ENCODE measurements around the gene PLXNB3. TPM values are rescaled to one million over a fixed set of nuclear protein-coding genes. Genes with fewer than 3 reads are reported as not detected.

Gene PLXNB3
- total RNA-seq, 1 donor from 2014 or later: not detected

DNA sequence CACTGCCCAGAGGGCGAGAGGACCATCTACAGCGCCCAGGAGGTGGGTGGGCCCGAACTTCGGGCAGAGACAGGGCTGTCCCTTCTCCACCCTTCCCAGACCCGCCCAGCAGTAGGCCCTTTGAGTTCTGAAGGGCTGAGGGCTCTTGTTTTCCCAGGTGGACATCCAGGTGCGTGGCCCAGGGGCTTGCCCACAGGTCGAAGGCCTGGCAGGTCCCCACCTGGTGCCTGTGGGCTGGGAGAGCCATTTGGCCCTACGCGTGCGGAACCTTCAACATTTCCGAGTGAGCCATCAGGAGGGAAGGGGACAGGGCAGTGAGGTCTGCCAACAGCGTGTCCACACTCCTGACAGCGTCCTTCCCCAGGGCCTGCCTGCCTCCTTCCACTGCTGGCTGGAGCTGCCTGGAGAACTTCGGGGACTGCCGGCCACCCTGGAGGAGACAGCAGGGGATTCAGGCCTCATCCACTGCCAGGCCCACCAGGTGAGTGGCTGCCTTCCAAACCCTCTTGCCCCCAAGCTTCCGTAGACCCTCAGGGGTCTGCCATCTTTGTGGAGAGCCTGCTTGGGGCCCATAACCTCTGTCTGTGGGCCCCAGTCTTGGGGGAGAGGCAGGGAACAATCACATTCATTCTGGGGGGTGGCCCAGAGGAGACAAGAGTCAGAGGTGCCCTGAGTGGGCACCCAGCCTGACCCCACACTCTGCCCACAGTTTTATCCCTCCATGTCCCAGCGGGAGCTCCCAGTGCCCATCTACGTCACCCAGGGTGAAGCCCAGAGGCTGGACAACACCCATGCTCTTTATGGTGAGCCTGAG is 6.8 kb downstream of the PLXNB3 start:
- DNase-seq: no peak

DNA sequence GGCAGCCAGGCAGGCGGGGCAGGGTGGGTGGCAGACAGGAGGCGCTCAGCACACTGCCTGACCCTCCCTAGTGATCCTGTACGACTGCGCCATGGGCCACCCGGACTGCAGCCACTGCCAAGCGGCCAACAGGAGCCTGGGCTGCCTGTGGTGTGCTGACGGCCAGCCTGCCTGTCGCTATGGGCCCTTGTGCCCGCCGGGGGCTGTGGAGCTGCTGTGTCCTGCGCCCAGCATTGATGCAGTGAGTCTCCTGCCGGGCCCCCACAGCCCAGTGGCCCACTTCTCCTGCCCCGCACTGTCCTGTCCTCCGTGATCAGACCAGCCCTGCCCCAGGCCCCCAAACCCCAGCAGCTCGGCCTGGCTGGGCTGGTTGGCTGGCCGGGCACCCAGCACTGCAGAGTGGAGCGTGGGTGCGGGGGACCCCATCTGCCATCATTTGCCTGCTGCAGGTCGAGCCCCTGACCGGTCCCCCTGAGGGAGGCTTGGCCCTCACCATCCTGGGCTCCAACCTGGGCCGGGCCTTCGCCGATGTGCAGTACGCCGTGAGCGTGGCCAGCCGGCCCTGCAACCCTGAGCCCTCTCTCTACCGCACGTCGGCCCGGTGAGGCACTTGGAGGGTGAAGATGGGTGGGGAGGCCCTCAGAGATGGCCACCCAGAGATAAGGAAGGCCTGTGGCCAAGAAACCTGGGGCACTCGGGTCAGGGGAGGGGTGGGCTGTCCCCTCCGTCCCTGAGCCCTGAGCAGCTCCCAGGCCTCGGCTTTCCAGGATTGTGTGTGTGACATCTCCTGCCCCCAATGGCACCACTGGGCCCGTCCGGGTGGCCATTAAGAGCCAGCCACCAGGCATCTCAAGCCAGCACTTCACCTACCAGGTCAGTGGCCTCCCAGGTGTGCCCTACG is 7.6 kb downstream of the PLXNB3 start:
- Mint-ChIP-seq H3K9me3 (no peaks in the 10 kb centered on the region), H3K36me3 (ENCODE audit: low read depth) (no peaks in the 10 kb centered on the region), H3K27ac (no peak overlapping the region), H3K27me3 (no peaks in the 10 kb centered on the region), H3K4me3 (no peak overlapping the region), H3K4me1 (peaks cover 1% of the 10 kb centered on the region)
- CTCF ChIA-PET: no interaction called here
- TF ChIP-seq, protein P1, sequence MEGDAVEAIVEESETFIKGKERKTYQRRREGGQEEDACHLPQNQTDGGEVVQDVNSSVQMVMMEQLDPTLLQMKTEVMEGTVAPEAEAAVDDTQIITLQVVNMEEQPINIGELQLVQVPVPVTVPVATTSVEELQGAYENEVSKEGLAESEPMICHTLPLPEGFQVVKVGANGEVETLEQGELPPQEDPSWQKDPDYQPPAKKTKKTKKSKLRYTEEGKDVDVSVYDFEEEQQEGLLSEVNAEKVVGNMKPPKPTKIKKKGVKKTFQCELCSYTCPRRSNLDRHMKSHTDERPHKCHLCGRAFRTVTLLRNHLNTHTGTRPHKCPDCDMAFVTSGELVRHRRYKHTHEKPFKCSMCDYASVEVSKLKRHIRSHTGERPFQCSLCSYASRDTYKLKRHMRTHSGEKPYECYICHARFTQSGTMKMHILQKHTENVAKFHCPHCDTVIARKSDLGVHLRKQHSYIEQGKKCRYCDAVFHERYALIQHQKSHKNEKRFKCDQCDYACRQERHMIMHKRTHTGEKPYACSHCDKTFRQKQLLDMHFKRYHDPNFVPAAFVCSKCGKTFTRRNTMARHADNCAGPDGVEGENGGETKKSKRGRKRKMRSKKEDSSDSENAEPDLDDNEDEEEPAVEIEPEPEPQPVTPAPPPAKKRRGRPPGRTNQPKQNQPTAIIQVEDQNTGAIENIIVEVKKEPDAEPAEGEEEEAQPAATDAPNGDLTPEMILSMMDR (IDR thresholded peaks at IDR 0.05): no peak
- ATAC-seq (ENCODE audit: low read depth) (no peak), DNase-seq (no peak)
- intact Hi-C loops (cut with micrococcal nuclease): no loop called here
- POLR2A ChIA-PET: no interaction called here

More for the DNA sequence above, 6.8 kb downstream of the PLXNB3 start:
- Mint-ChIP-seq H3K36me3 (ENCODE audit: low read depth) (no peaks in the 10 kb centered on the region), H3K27ac (no peak overlapping the region), H3K4me1 (peaks cover 8% of the 10 kb centered on the region), H3K4me3 (no peak overlapping the region), H3K9me3 (no peaks in the 10 kb centered on the region), H3K27me3 (no peaks in the 10 kb centered on the region)
- intact Hi-C loops (cut with micrococcal nuclease): no loop called here
- ChIA-PET POLR2A (no interaction called here), CTCF (no interaction called here)
- no peak for ATAC-seq (ENCODE audit: low read depth)
- TF ChIP-seq, protein P1 (IDR thresholded peaks at IDR 0.05): no peak

DNA sequence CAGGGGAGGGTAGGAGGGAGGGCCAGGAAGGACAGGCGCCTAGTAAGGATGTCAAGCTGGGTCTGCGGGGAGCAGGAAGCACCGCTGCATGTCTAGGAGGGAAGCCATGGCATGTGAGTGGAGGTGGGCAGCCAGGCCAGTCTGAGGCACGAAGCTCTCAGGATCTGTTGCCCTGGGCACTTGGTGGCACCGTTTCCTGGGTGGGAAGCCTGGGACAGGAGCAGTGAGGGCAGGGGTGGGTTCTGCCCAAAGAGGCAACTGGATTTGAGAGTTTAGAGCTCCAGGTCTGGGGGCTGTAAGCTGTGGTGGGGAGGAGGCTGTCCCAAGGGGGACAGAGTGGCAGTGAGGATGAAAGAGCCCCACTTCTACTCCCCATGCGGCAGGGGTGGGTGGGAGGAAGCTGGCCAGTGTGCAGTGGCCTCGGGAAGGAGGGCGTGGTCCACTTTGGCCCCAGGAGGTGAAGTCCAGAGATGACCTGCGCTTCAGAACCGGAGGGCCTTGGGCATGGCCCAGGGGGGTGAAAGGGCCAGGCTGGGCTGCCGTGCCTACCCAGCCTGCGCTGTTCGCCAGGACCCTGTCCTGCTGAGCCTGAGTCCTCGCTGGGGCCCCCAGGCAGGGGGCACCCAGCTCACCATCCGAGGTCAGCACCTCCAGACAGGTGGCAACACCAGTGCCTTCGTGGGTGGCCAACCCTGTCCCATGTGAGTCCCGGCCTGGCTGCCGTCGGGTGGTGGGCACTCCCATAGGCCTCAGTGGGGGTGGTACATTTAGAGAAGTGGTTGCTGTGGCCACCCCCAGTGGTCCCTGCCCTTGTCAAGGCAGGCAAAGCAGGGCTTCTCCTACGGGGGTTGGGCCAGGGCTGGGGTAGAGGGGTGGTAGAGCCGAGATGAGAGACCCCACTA is 8.5 kb downstream of the PLXNB3 start:
- CTCF ChIA-PET: no interaction called here
- DNase-seq: no peak
- intact Hi-C loops (cut with micrococcal nuclease): no loop called here
- TF ChIP-seq, protein P1 (IDR thresholded peaks at IDR 0.05): no peak
- H3K36me3 Mint-ChIP-seq (ENCODE audit: low read depth): no peaks in the 10 kb centered on the region
- POLR2A ChIA-PET: no interaction called here
- no peak overlapping the region for H3K27ac Mint-ChIP-seq
- peaks cover 1% of the 10 kb centered on the region for H3K4me1 Mint-ChIP-seq
- no peak overlapping the region for H3K4me3 Mint-ChIP-seq
- no peaks in the 10 kb centered on the region for H3K27me3 Mint-ChIP-seq
- no peaks in the 10 kb centered on the region for H3K9me3 Mint-ChIP-seq
- ATAC-seq (ENCODE audit: low read depth): no peak

DNA sequence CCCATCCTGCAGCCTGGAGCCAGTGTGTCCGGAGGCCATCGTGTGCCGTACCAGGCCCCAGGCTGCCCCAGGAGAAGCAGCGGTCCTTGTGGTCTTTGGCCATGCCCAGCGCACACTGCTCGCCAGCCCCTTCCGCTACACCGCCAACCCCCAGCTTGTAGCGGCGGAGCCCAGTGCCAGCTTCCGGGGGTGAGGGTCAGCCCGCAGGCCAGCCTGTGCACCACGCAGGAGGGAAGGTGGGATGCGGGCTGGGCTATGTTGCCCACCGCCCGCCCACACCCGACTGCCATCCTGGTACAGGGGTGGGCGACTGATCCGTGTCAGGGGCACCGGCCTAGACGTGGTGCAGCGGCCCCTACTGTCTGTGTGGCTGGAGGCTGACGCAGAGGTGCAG is 9.2 kb downstream of the PLXNB3 start:
- Mint-ChIP-seq H3K36me3 (ENCODE audit: low read depth) (no peaks in the 10 kb centered on the region), H3K27ac (no peak overlapping the region), H3K4me3 (no peak overlapping the region), H3K9me3 (no peaks in the 10 kb centered on the region), H3K27me3 (no peaks in the 10 kb centered on the region), H3K4me1 (no peaks in the 10 kb centered on the region)
- intact Hi-C loops (cut with micrococcal nuclease): no loop called here
- TF ChIP-seq, protein P1 (IDR thresholded peaks at IDR 0.05): no peak
- CTCF ChIA-PET: no interaction called here
- POLR2A ChIA-PET: no interaction called here
- DNase-seq (no peak), ATAC-seq (ENCODE audit: low read depth) (no peak)
